ENCODE measurements around the gene FOXRED2.

The FOXRED2 gene

DNA sequence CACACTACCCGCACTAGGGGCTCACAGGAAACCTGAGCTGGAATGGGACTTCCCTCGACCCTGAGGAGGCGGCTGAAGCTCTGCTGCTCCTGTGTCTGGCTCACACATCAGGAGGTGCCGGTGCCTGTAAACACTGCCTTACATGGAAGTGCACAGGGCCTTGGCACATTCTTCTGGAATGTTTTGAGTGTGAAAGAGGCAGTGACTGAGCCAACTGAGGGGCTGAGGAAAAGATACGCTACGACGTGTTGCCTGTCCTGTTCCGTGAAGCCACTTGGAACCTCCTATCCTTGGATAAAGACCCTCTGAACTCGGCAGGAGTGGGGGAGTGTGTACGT lies 35.9 kb downstream of the FOXRED2 start:
- H2AFZ ChIP-seq (ENCODE audit: low read length), result no peak overlapping the region
- no peak overlapping the region for H2BK5ac ChIP-seq (ENCODE audit: low read length)
- no peak overlapping the region for H2BK12ac ChIP-seq (ENCODE audit: low read length)
- H2BK15ac ChIP-seq (ENCODE audit: low read length), result no peak overlapping the region
- H3K27ac ChIP-seq (replicated peaks; ENCODE audit: low read length), result no peak overlapping the region
- no peak overlapping the region for H3K9ac ChIP-seq (ENCODE audit: low read depth, low read length, poor library complexity)
- H2AK5ac ChIP-seq (ENCODE audit: low read depth, low read length), result no peak overlapping the region
- H3K4me3 ChIP-seq (ENCODE audit: low read length in 2 of 2), result no peak overlapping the region
- no peaks in the 10 kb centered on the region for H3K9me3 ChIP-seq (replicated peaks in 1 of 2; ENCODE audit: control insufficient read depth in 2 of 2, insufficient read depth in 1 of 2, low read depth in 1 of 2, low read length in 2 of 2)
- no CpG with 5 or more reads among the region's 10 CpGs for WGBS, 2 donors (ENCODE audit: extremely low coverage in 2 of 2, insufficient read length in 2 of 2, insufficient replicate concordance in 1 of 2)
- no peaks in the 10 kb centered on the region for H3K27me3 ChIP-seq (ENCODE audit: control insufficient read depth in 3 of 3, insufficient read depth in 3 of 3, low read depth in 1 of 3, low read length in 3 of 3)
- no peak overlapping the region for H3K4ac ChIP-seq (ENCODE audit: low read length)
- H4K8ac ChIP-seq (ENCODE audit: low read depth, low read length), result no peak overlapping the region
- H3K36me3 ChIP-seq (replicated peaks in 1 of 2; ENCODE audit: control insufficient read depth in 2 of 2, insufficient read depth in 2 of 2, low read length in 2 of 2), result peaks cover 15 to 67% of the 10 kb centered on the region in 2 donors
- no peak overlapping the region for H3K4me2 ChIP-seq (ENCODE audit: insufficient read depth, low read length, poor library complexity, severe bottlenecking)
- no peak overlapping the region for H3K23ac ChIP-seq (ENCODE audit: low read depth, low read length, poor library complexity)
- peaks cover 1 to 3% of the 10 kb centered on the region in 2 donors for H3K4me1 ChIP-seq (ENCODE audit: control insufficient read depth in 2 of 2, insufficient read depth in 1 of 2, low read depth in 1 of 2, low read length in 2 of 2)
- no peak overlapping the region for H3K14ac ChIP-seq (ENCODE audit: low read length)
- H2BK120ac ChIP-seq (ENCODE audit: low read depth, low read length), result no peak overlapping the region
- H3K18ac ChIP-seq (ENCODE audit: low read length), result no peak overlapping the region
- H3K79me1 ChIP-seq (ENCODE audit: low read depth, low read length), result peaks cover 2% of the 10 kb centered on the region
- no peak for DNase-seq (ENCODE audit: low spot score)
- no peak overlapping the region for H4K91ac ChIP-seq (ENCODE audit: low read depth, low read length, poor library complexity)

DNA sequence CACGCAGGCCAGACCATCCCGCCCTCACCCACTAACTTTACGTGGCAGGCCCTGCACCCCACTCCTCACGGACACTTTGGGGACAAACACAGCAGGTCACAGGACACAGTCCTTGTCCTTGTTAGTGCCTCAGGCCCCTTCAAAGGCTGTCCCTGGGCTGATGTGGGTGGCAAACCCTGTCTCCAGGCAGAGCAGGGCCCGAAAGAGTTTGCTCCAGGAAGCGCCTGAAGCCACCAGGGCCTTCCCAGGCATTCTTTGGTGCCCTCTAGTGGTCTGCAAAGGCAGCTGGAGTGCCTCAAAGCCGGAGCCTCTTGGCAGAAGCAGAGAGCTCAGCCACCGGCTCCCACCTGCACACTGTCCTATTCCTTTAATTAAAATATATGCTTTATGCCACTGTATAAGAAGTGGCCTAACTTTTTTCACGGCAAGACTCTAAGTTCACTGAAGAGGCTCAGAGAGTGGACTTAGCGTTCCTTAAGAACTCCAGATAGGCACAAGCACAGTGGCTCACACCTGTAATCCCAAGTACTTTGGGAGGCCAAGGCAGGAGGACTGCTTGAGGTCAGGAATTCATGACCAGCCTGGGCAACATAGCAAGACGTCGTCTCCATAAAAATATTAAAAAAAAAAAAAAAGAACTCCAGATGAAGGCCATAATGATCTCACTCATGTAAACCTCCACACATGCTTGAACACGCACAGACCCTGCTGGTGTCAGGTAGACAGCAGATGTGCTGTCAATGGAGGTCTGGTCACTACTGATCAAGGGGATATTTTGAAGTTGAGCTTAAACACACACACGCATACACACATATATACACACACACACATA lies 36.5 kb downstream of the FOXRED2 start:
- Histone ChIP-seq H3K18ac (ENCODE audit: low read length) (peak overlapping the region; percentile 89), H2AFZ (ENCODE audit: low read length) (peak overlapping the region; percentile 83), H3K4ac (ENCODE audit: low read length) (peak overlapping the region; percentile 58), H2BK12ac (ENCODE audit: low read length) (no peak overlapping the region), H3K27ac (replicated peaks; ENCODE audit: low read length) (no peak overlapping the region), H2AK5ac (ENCODE audit: low read depth, low read length) (peak overlapping the region; percentile 86), H2BK120ac (ENCODE audit: low read depth, low read length) (no peak overlapping the region), H4K91ac (ENCODE audit: low read depth, low read length, poor library complexity) (no peak overlapping the region), H3K9ac (ENCODE audit: low read depth, low read length, poor library complexity) (peak overlapping the region; percentile 61), H3K9me3 (replicated peaks in 1 of 2; ENCODE audit: control insufficient read depth in 2 of 2, insufficient read depth in 1 of 2, low read depth in 1 of 2, low read length in 2 of 2) (no peaks in the 10 kb centered on the region), H3K4me1 (ENCODE audit: control insufficient read depth in 2 of 2, insufficient read depth in 1 of 2, low read depth in 1 of 2, low read length in 2 of 2) (peaks cover 1 to 3% of the 10 kb centered on the region in 2 donors), H3K36me3 (replicated peaks in 1 of 2; ENCODE audit: control insufficient read depth in 2 of 2, insufficient read depth in 2 of 2, low read length in 2 of 2) (peaks cover 12 to 61% of the 10 kb centered on the region in 2 donors), H4K8ac (ENCODE audit: low read depth, low read length) (no peak overlapping the region), H2BK5ac (ENCODE audit: low read length) (no peak overlapping the region), H3K79me1 (ENCODE audit: low read depth, low read length) (peaks cover 2% of the 10 kb centered on the region), H2BK15ac (ENCODE audit: low read length) (no peak overlapping the region), H3K23ac (ENCODE audit: low read depth, low read length, poor library complexity) (peak overlapping the region; percentile 37), H3K14ac (ENCODE audit: low read length) (no peak overlapping the region), H3K4me2 (ENCODE audit: insufficient read depth, low read length, poor library complexity, severe bottlenecking) (no peak overlapping the region), H3K4me3 (ENCODE audit: low read length in 2 of 2) (no peak overlapping the region), H3K27me3 (ENCODE audit: control insufficient read depth in 3 of 3, insufficient read depth in 3 of 3, low read depth in 1 of 3, low read length in 3 of 3) (no peaks in the 10 kb centered on the region)
- DNase-seq (ENCODE audit: low spot score), result peak; percentile 74
- whole genome bisulfite sequencing, 2 donors (ENCODE audit: extremely low coverage in 2 of 2, insufficient read length in 2 of 2, insufficient replicate concordance in 1 of 2), result no CpG with 5 or more reads among the region's 14 CpGs

DNA sequence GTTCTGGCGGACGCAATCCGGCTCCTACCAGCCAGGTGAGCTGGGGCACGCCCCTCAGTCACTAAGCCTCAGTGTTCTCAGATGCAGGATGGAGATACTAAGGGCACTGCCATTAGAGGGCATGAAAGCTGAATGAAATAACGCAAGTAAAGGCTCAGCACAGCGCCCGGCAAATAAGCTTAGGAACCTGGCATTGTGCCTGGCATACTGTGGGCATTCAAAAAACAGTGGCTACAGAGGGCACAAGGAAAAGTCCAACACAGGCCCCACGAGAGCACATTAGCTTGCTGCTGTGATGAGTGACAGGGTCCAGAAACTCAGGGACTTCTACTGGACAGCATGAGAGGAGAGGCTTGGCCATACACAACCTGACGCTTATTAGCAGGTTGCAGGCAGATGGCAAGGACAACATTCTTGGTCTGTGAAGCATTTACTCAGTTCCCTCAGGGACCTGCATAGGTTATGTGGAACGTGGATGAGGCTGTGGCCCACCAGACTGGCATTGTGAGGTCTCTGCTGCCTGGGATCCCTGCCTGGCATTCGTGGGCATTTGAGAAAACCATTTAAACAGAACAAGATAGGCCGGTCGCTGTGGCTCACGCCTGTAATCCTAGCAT lies 37.6 kb downstream of the FOXRED2 start:
- Histone ChIP-seq H2AK5ac (ENCODE audit: low read depth, low read length) (peak overlapping the region; percentile 2), H3K14ac (ENCODE audit: low read length) (no peak overlapping the region), H3K4me2 (ENCODE audit: insufficient read depth, low read length, poor library complexity, severe bottlenecking) (no peak overlapping the region), H2BK5ac (ENCODE audit: low read length) (no peak overlapping the region), H3K27ac (replicated peaks; ENCODE audit: low read length) (no peak overlapping the region), H4K8ac (ENCODE audit: low read depth, low read length) (no peak overlapping the region), H3K18ac (ENCODE audit: low read length) (no peak overlapping the region), H3K36me3 (replicated peaks in 1 of 2; ENCODE audit: control insufficient read depth in 2 of 2, insufficient read depth in 2 of 2, low read length in 2 of 2) (peaks cover 12 to 50% of the 10 kb centered on the region in 2 donors), H3K4me3 (ENCODE audit: low read length in 2 of 2) (no peak overlapping the region), H2AFZ (ENCODE audit: low read length) (no peak overlapping the region), H2BK12ac (ENCODE audit: low read length) (peak overlapping the region; percentile 14), H2BK120ac (ENCODE audit: low read depth, low read length) (no peak overlapping the region), H3K27me3 (ENCODE audit: control insufficient read depth in 3 of 3, insufficient read depth in 3 of 3, low read depth in 1 of 3, low read length in 3 of 3) (no peaks in the 10 kb centered on the region), H3K79me1 (ENCODE audit: low read depth, low read length) (peaks cover 2% of the 10 kb centered on the region), H3K9ac (ENCODE audit: low read depth, low read length, poor library complexity) (no peak overlapping the region), H2BK15ac (ENCODE audit: low read length) (no peak overlapping the region), H3K9me3 (replicated peaks in 1 of 2; ENCODE audit: control insufficient read depth in 2 of 2, insufficient read depth in 1 of 2, low read depth in 1 of 2, low read length in 2 of 2) (no peaks in the 10 kb centered on the region), H3K4me1 (ENCODE audit: control insufficient read depth in 2 of 2, insufficient read depth in 1 of 2, low read depth in 1 of 2, low read length in 2 of 2) (peaks cover 1 to 3% of the 10 kb centered on the region in 2 donors), H3K23ac (ENCODE audit: low read depth, low read length, poor library complexity) (no peak overlapping the region), H4K91ac (ENCODE audit: low read depth, low read length, poor library complexity) (no peak overlapping the region), H3K4ac (ENCODE audit: low read length) (no peak overlapping the region)
- WGBS, 2 donors (ENCODE audit: extremely low coverage in 2 of 2, insufficient read length in 2 of 2, insufficient replicate concordance in 1 of 2), result no CpG with 5 or more reads among the region's 14 CpGs
- no peak for DNase-seq (ENCODE audit: low spot score)

DNA sequence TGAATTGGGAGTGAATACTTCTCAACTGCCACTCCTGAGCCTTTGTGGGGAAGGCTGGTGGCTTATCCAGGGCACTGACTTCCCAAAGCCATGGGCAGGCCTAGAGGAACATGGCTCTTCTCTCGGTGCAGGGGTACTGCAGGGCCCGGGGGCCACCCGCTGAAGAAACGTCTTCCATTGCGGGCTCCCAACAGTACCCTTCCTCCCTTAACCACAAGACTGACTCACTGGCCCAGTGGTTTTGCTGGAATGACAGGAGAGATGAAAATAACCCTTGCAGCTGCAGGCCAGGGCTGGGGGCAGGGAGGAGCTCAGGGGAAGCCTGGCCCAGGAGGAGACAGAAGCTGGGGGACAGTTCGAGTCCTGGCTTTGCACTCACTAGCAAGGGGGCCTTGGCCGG lies 38.9 kb downstream of the FOXRED2 start:
- H2AK5ac ChIP-seq (ENCODE audit: low read depth, low read length), result no peak overlapping the region
- H3K4me2 ChIP-seq (ENCODE audit: insufficient read depth, low read length, poor library complexity, severe bottlenecking), result no peak overlapping the region
- no peaks in the 10 kb centered on the region for H3K79me1 ChIP-seq (ENCODE audit: low read depth, low read length)
- no peak overlapping the region for H3K18ac ChIP-seq (ENCODE audit: low read length)
- no peak overlapping the region for H4K8ac ChIP-seq (ENCODE audit: low read depth, low read length)
- no peaks in the 10 kb centered on the region for H3K27me3 ChIP-seq (ENCODE audit: control insufficient read depth in 3 of 3, insufficient read depth in 3 of 3, low read depth in 1 of 3, low read length in 3 of 3)
- no peak for DNase-seq (ENCODE audit: low spot score)
- no peak overlapping the region for H3K14ac ChIP-seq (ENCODE audit: low read length)
- H3K4ac ChIP-seq (ENCODE audit: low read length), result no peak overlapping the region
- H3K23ac ChIP-seq (ENCODE audit: low read depth, low read length, poor library complexity), result no peak overlapping the region
- no peak overlapping the region for H4K91ac ChIP-seq (ENCODE audit: low read depth, low read length, poor library complexity)
- H3K4me3 ChIP-seq (ENCODE audit: low read length in 2 of 2), result no peak overlapping the region
- WGBS, 2 donors (ENCODE audit: extremely low coverage in 2 of 2, insufficient read length in 2 of 2, insufficient replicate concordance in 1 of 2), result no CpG with 5 or more reads among the region's 7 CpGs
- H3K9me3 ChIP-seq (replicated peaks in 1 of 2; ENCODE audit: control insufficient read depth in 2 of 2, insufficient read depth in 1 of 2, low read depth in 1 of 2, low read length in 2 of 2), result no peaks in the 10 kb centered on the region
- H3K9ac ChIP-seq (ENCODE audit: low read depth, low read length, poor library complexity), result no peak overlapping the region
- H3K4me1 ChIP-seq (ENCODE audit: control insufficient read depth in 2 of 2, insufficient read depth in 1 of 2, low read depth in 1 of 2, low read length in 2 of 2), result peaks cover 1 to 3% of the 10 kb centered on the region in 2 donors
- no peak overlapping the region for H2AFZ ChIP-seq (ENCODE audit: low read length)
- H2BK5ac ChIP-seq (ENCODE audit: low read length), result no peak overlapping the region
- no peak overlapping the region for H3K27ac ChIP-seq (replicated peaks; ENCODE audit: low read length)
- no peak overlapping the region for H2BK12ac ChIP-seq (ENCODE audit: low read length)
- H3K36me3 ChIP-seq (replicated peaks in 1 of 2; ENCODE audit: control insufficient read depth in 2 of 2, insufficient read depth in 2 of 2, low read length in 2 of 2), result peaks cover 12 to 42% of the 10 kb centered on the region in 2 donors
- H2BK120ac ChIP-seq (ENCODE audit: low read depth, low read length), result no peak overlapping the region
- H2BK15ac ChIP-seq (ENCODE audit: low read length), result no peak overlapping the region

Measured in neuronal stem cell (in vitro differentiated cells).